ENCODE data around the gene PSMD2. TPM values are rescaled to one million over a fixed set of nuclear protein-coding genes. Genes with fewer than 3 reads are reported as not detected.

PSMD2 gene
- total RNA-seq, 2 donors from 2014 or later: 75.0 to 83.7 TPM

DNA sequence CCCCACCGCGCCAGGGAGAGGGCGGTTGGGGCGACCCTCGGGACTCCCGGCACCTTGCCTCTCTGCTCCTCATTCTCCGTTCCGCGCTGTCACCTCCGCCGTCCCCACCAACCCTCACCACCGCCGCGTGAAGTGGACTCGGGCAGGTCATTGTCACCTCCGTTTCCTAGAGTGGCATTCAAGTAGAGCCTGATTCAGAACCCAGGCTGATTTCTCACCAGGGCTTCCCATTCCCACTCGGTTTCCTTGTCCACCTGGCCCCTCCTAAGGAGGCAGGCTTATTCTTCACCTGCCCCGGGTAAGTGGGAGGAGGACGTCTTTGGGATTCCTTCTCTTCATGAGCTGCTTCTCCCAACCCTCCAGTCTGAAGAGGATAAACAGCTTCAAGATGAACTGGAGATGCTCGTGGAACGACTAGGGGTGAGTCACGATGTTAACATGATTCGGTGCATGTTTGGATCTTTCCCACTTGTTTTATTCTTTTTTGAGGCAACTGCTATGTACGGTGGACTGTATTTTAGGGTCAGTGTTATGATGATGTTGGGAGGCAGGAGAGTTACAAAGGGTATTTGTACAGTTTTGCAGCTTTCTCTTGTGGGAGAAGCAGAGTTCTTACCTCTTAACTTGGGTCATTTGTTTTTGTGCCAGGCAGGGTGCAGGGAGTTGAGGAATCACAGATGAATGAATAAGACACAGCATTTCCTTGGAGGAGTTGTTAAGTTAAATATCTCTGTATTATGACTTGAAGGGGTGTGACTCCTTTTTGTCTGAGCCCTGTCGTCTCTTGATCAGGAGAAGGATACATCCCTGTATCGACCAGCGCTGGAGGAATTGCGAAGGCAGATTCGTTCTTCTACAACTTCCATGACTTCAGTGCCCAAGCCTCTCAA is 692 bp downstream of the PSMD2 start:
- DNase-seq (no peak), ATAC-seq (no peak)
- TF ChIP-seq, protein P1, sequence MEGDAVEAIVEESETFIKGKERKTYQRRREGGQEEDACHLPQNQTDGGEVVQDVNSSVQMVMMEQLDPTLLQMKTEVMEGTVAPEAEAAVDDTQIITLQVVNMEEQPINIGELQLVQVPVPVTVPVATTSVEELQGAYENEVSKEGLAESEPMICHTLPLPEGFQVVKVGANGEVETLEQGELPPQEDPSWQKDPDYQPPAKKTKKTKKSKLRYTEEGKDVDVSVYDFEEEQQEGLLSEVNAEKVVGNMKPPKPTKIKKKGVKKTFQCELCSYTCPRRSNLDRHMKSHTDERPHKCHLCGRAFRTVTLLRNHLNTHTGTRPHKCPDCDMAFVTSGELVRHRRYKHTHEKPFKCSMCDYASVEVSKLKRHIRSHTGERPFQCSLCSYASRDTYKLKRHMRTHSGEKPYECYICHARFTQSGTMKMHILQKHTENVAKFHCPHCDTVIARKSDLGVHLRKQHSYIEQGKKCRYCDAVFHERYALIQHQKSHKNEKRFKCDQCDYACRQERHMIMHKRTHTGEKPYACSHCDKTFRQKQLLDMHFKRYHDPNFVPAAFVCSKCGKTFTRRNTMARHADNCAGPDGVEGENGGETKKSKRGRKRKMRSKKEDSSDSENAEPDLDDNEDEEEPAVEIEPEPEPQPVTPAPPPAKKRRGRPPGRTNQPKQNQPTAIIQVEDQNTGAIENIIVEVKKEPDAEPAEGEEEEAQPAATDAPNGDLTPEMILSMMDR (IDR thresholded peaks at IDR 0.05): no peak
- TF ChIP-seq POLR2A (IDR thresholded peaks at IDR 0.05): no peak
- H3K27me3 ChIP-seq: no peaks in the 10 kb centered on the region
- H3K4me1 ChIP-seq: peaks cover 29% of the 10 kb centered on the region
- WGBS, 2 donors: 13 to 23% methylated on average over 21 to 29 of the region's 29 CpGs
- peaks cover 11 to 24% of the 10 kb centered on the region in 2 donors for H3K36me3 ChIP-seq (replicated peaks in 1 of 2; ENCODE audit: insufficient read depth in 1 of 2, low read depth in 2 of 2)
- no peaks in the 10 kb centered on the region for H3K9me3 ChIP-seq
- intact Hi-C loops (cut with DNase I): no loop called here
- H3K4me3 ChIP-seq: peak overlapping the region; percentile 49 to 85
- H3K27ac ChIP-seq: peak overlapping the region; percentile 17 to 84 (median 49)

- no peak for ATAC-seq
- intact Hi-C loops (cut with DNase I): no loop called here
- Histone ChIP-seq H3K4me3 (no peak overlapping the region), H3K4me1 (peaks cover 29% of the 10 kb centered on the region), H3K9me3 (no peaks in the 10 kb centered on the region), H3K36me3 (replicated peaks in 1 of 2; ENCODE audit: insufficient read depth in 1 of 2, low read depth in 2 of 2) (peaks cover 11 to 24% of the 10 kb centered on the region in 2 donors), H3K27me3 (no peaks in the 10 kb centered on the region), H3K27ac (no peak overlapping the region)
- 60 to 76% methylated on average over 3 of the region's 3 CpGs for WGBS, 2 donors
- no peak for DNase-seq
- no peak for TF ChIP-seq POLR2A (IDR thresholded peaks at IDR 0.05)
- TF ChIP-seq, protein P1 (IDR thresholded peaks at IDR 0.05): no peak
Observed at GRCh38 chr3:184300378-184300720, 1.3 kb downstream of the PSMD2 start.

DNA sequence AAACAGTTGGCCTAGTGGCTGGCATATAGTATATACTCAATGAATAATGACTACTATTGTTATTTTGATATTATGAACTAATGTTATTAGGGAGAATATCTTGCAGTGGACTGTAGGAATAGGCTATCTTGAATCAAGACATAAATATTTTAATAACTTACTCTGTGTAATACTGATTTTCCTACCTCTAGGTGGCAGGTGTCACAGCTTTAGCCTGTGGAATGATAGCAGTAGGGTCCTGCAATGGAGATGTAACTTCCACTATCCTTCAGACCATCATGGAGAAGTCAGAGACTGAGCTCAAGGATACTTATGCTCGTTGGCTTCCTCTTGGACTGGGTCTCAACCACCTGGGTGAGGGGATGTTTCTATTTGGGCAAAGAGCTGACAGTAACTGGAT is 6.5 kb downstream of the PSMD2 start:
- no peak overlapping the region for H3K4me3 ChIP-seq
- H3K36me3 ChIP-seq (replicated peaks in 1 of 2; ENCODE audit: insufficient read depth in 1 of 2, low read depth in 2 of 2): peaks cover 16 to 44% of the 10 kb centered on the region in 2 donors
- DNase-seq (no peak), ATAC-seq (peak; percentile 57)
- H3K4me1 ChIP-seq: peaks cover 3% of the 10 kb centered on the region
- no peak for TF ChIP-seq POLR2A (IDR thresholded peaks at IDR 0.05)
- TF ChIP-seq, protein P1 (IDR thresholded peaks at IDR 0.05): peak; percentile 9 to 45 (median 32)
- intact Hi-C loops (cut with DNase I): no loop called here
- H3K9me3 ChIP-seq: no peaks in the 10 kb centered on the region
- H3K27ac ChIP-seq: no peak overlapping the region
- no peaks in the 10 kb centered on the region for H3K27me3 ChIP-seq
- 26 to 33% methylated on average over 1 of the region's 1 CpG for WGBS, 2 donors

- intact Hi-C loops (cut with DNase I): no loop called here
- Histone ChIP-seq H3K27me3 (no peaks in the 10 kb centered on the region), H3K9me3 (no peaks in the 10 kb centered on the region), H3K36me3 (replicated peaks in 1 of 2; ENCODE audit: insufficient read depth in 1 of 2, low read depth in 2 of 2) (peaks cover 16 to 42% of the 10 kb centered on the region in 2 donors), H3K27ac (no peak overlapping the region), H3K4me1 (no peaks in the 10 kb centered on the region), H3K4me3 (no peak overlapping the region)
- ATAC-seq: no peak
- TF ChIP-seq POLR2A (IDR thresholded peaks at IDR 0.05): no peak
- TF ChIP-seq, protein P1 (IDR thresholded peaks at IDR 0.05): no peak
- DNase-seq: no peak
- WGBS, 2 donors: 71 to 80% methylated on average over 4 of the region's 4 CpGs
Observed at GRCh38 chr3:184306341-184306972, 7.4 kb downstream of the PSMD2 start.
